ENCODE measurements around the gene GNB1L. TPM values are rescaled to one million over a fixed set of nuclear protein-coding genes. Genes with fewer than 3 reads are reported as not detected.

The GNB1L gene, protein sequence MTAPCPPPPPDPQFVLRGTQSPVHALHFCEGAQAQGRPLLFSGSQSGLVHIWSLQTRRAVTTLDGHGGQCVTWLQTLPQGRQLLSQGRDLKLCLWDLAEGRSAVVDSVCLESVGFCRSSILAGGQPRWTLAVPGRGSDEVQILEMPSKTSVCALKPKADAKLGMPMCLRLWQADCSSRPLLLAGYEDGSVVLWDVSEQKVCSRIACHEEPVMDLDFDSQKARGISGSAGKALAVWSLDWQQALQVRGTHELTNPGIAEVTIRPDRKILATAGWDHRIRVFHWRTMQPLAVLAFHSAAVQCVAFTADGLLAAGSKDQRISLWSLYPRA
- total RNA-seq (2016; rRNA removed; fragmentation: Illumina TruSeq; extraction: Trizol) (7.4 and 7.7 TPM in 2 replicates), polyA plus RNA-seq (2011; rRNA removed) (2.1 and 2.5 TPM in 2 replicates), polyA minus RNA-seq (2011; rRNA and poly(A)+ RNA removed; ENCODE audit: low replicate concordance) (2.4 and 4.9 TPM in 2 replicates), Bru-seq, nascent RNA (percentile 40 among the genes with signal in this experiment), BruChase-seq, experiment 1, labeled RNA remaining after a 6-hour chase (percentile 42 among the genes with signal in this experiment), BruChase-seq, experiment 2, labeled RNA remaining after a 2-hour chase (percentile 50 among the genes with signal in this experiment)
- 2.1 and 3.2 TPM in 2 replicates for total RNA-seq (2016; cell fraction: cytosol; rRNA removed; fragmentation: Illumina TruSeq; extraction: Trizol; ENCODE audit: low read depth)
- total RNA-seq (2016; cell fraction: insoluble cytoplasmic fraction; rRNA removed; fragmentation: Illumina TruSeq; extraction: Trizol) = 7.8 and 8.7 TPM in 2 replicates
- total RNA-seq (2016; cell fraction: membrane; rRNA removed; fragmentation: Illumina TruSeq; extraction: Trizol) = 4.1 and 4.4 TPM in 2 replicates
- total RNA-seq (2016; cell fraction: nucleus; rRNA removed; fragmentation: Illumina TruSeq; extraction: Trizol) = 4.8 and 5.3 TPM in 2 replicates
- polyA plus RNA-seq (2011; cell fraction: cytosol; rRNA removed) = 1.7 and 3.9 TPM in 2 replicates
- polyA plus RNA-seq (2011; cell fraction: nucleus; rRNA removed) = 4.7 and 6.8 TPM in 2 replicates
- polyA plus RNA-seq (2012) = 2.4 and 4.1 TPM in 2 replicates
- polyA plus RNA-seq (2016; cell fraction: cytosol; fragmentation: Illumina TruSeq; extraction: Trizol; ENCODE audit: low read depth) = 1.7 and 2.3 TPM in 2 replicates
- polyA plus RNA-seq (2016; cell fraction: insoluble cytoplasmic fraction; fragmentation: Illumina TruSeq; extraction: Trizol; ENCODE audit: low read depth) = 5.9 and 6.5 TPM in 2 replicates
- 2.8 and 3.1 TPM in 2 replicates for polyA plus RNA-seq (2016; cell fraction: membrane; fragmentation: Illumina TruSeq; extraction: Trizol; ENCODE audit: low read depth)
- polyA plus RNA-seq (2016; cell fraction: nucleus; fragmentation: Illumina TruSeq; extraction: Trizol; ENCODE audit: insufficient read depth, low read depth) = 4.2 and 7.0 TPM in 2 replicates
- polyA minus RNA-seq (2011; cell fraction: cytosol; rRNA and poly(A)+ RNA removed) = 1.7 and 2.4 TPM in 2 replicates
- polyA minus RNA-seq (2011; cell fraction: nucleus; rRNA and poly(A)+ RNA removed) = 0.75 and 1.8 TPM in 2 replicates
- long read RNA-seq, experiment 1, full-length matches to known transcripts = 14 of 20 reads
- long read RNA-seq, experiment 1, partial matches to known transcripts = 1 of 20 reads
- long read RNA-seq, experiment 1, other reads (novel, unspliced or antisense) = 5 of 20 reads
- long read RNA-seq, experiment 2, full-length matches to known transcripts = 4 of 14 reads
- long read RNA-seq, experiment 2, partial matches to known transcripts = 2 of 14 reads
- long read RNA-seq, experiment 2, other reads (novel, unspliced or antisense) = 8 of 14 reads

GRCh38 chr22:19854778-19855503 is at the start of gene GNB1L, which contains the start of gene RTL10:
TSS of gene GNB1L (minus strand) at chr22:19854874. CDS start at chr22:19821355, 33,519 bp downstream.
TSS of gene RTL10 (minus strand) at chr22:19854874. CDS start at chr22:19852261, 2,613 bp downstream.
- TSS peak; percentile 73 for BruUV-seq (replicated peaks)
- peak within 1 kb of the TSS; percentile 95 for H3K9ac ChIP-seq (ENCODE audit: insufficient read depth, low read depth, low read length)
- peak within 1 kb of the TSS; percentile 98 for H3K4me2 ChIP-seq (ENCODE audit: low read depth, low read length)
- POLR2A ChIA-PET = interaction anchor here (0.7 to 3.2 kb wide), 21 partner anchors 8 to 125 kb away, joined by 3 to 18 read pairs (median 5); partner anchors contain the start of genes COMT and TXNRD2
- H3K9me3 ChIP-seq (ENCODE audit: low read length) = no peaks in the 10 kb centered on the region
- peaks cover 6 to 26% of the 10 kb centered on the region in 2 experiments for H3K36me3 ChIP-seq (replicated peaks in 1 of 2; ENCODE audit: control insufficient read depth in 1 of 2, insufficient read depth in 2 of 2, low read length in 2 of 2)
- peaks cover 9% of the 10 kb centered on the region for H4K20me1 ChIP-seq (ENCODE audit: insufficient read depth, low read length)
- intact Hi-C loops (cut with micrococcal nuclease; ENCODE audit: unreplicated experiment) (loop anchor here (1.0 kb wide), 1 partner anchor 26 kb away; no protein-coding TSS in a partner anchor), in situ Hi-C loops (cut with HindIII; ENCODE audit: extremely low pct_ligation_motif_present, low pct_unique_long_range_greater_than_20kb) (loop anchor here (5.0 kb wide), 1 partner anchor 47 kb away; no protein-coding TSS in a partner anchor)
- H3K79me2 ChIP-seq (ENCODE audit: insufficient read depth, low read length) = peaks cover 44% of the 10 kb centered on the region
- peak; percentile 63 for FAIRE-seq
- peak within 1 kb of the TSS; percentile 70 to 96 (median 94) for H3K4me3 ChIP-seq (replicated peaks in 1 of 3; ENCODE audit: insufficient read depth in 1 of 3, low read depth in 2 of 3, low read length in 3 of 3)
- H2AFZ ChIP-seq (ENCODE audit: low read length) = no peak within 1 kb of the TSS
- 0% methylated on average over 4 of the region's 81 CpGs for WGBS (ENCODE audit: low lambda C conversion rate)
- DNase-seq (ENCODE audit: low spot score) = peak; percentile 90
- peak within 1 kb of the TSS; percentile 99 for H3K27ac ChIP-seq (ENCODE audit: extremely low read length, insufficient read depth, low read length)
- peaks cover 45% of the 10 kb centered on the region for H3K4me1 ChIP-seq (ENCODE audit: insufficient read depth, low read length)
- CTCF ChIA-PET (ENCODE audit: low intra/inter-chr PET ratio, low total read pairs) = no interaction called here
- H3K27me3 ChIP-seq (ENCODE audit: control insufficient read depth in 1 of 2, insufficient read depth in 2 of 2, low read length in 2 of 2) = no peaks in the 10 kb centered on the region; a peak in 1 of 5 replicates
- peak; percentile 88 for ATAC-seq
- TF ChIP-seq KLF11 (CRISPR knock-in tag; IDR thresholded peaks at IDR 0.05) (no peak; the same call in 1 of the 2 replicates), HNF4G (IDR thresholded peaks at IDR 0.05; ENCODE audit: borderline replicate concordance, low read depth, low read length) (no peak), HNF4G (CRISPR knock-in tag; IDR thresholded peaks at IDR 0.05; ENCODE audit: borderline replicate concordance, low read depth) (no peak; the same call in 1 of the 2 replicates), MED8 (CRISPR knock-in tag; IDR thresholded peaks at IDR 0.05; ENCODE audit: insufficient replicate concordance) (peak; percentile 96), ZNF574 (CRISPR knock-in tag; IDR thresholded peaks at IDR 0.05) (peak; percentile 77), FOSL1 (CRISPR knock-in tag; IDR thresholded peaks at IDR 0.05; ENCODE audit: borderline replicate concordance) (peak; percentile 30), ZNF10 (CRISPR knock-in tag; IDR thresholded peaks at IDR 0.05; ENCODE audit: borderline replicate concordance, low read depth) (no peak), NFIB (CRISPR knock-in tag; IDR thresholded peaks at IDR 0.05; ENCODE audit: borderline replicate concordance) (no peak), ZSCAN21 (CRISPR knock-in tag; IDR thresholded peaks at IDR 0.05; ENCODE audit: borderline replicate concordance) (peak; percentile 96), CBX2 (IDR thresholded peaks at IDR 0.05; ENCODE audit: low read depth, low read length) (no peak), CBX2 (CRISPR knock-in tag; IDR thresholded peaks at IDR 0.05; ENCODE audit: low read depth) (peak; percentile 47; the same call in 1 of the 2 replicates), MAX (IDR thresholded peaks at IDR 0.05) (peak; percentile 92), ZNF180 (CRISPR knock-in tag; IDR thresholded peaks at IDR 0.05; ENCODE audit: borderline replicate concordance, low read depth) (0 out of 2 replicates have a peak, but pooled peaks have one; percentile 52), ELF1 (CRISPR knock-in tag; IDR thresholded peaks at IDR 0.05) (no peak)

All from HepG2 (cell line).